SK-N-SH (cell line): ENCODE results near the gene USO1. TPM values are rescaled to one million over a fixed set of nuclear protein-coding genes. Genes with fewer than 3 reads are reported as not detected.

Experiments
- CTCF ChIA-PET: fragments of 300-600, 350-600 bp; formaldehyde crosslinking; extraction: SDS; loops from one replicate; lab custom pipeline; 2021; lab: Yijun Ruan, JAX
- POLR2A ChIA-PET: fragments of 350-600 bp; sonication (Branson Sonifier 250); formaldehyde crosslinking; extraction: SDS; loops from one replicate; lab custom pipeline; 2020; ENCODE audit warnings: antibody characterized with exemption, inconsistent platforms; lab: Yijun Ruan, JAX
- DNase-seq: peaks from one replicate; pipeline ENCODE4 v3.0.0; 2012
- H2AFZ ChIP-seq: fragments of 200-600 bp; sonication (generic); 2 replicates; pipeline ENCODE4 v1.8.1; 2016; ENCODE audit warnings: antibody characterized with exemption, mild to moderate bottlenecking, low read depth
- H3F3A ChIP-seq: fragments of 200-600 bp; sonication (generic); replicated peaks from 2 replicates; pipeline ENCODE3; 2016; ENCODE audit warnings: antibody characterized with exemption, mild to moderate bottlenecking; ENCODE audit not compliant: insufficient read depth
- H3K27ac ChIP-seq, 2 experiments: fragments of 200-500 bp in 1 of 2; fragments of 200-600 bp in 1 of 2; sonication (Bioruptor generic) in 1 of 2; sonication (generic), shearing (Covaris generic) in 1 of 2; 2 replicates each; pipeline versions ENCODE4 v1.5.1 to v1.6.1; 2014 to 2016; ENCODE audit warnings: low read depth in 2 of 2, inconsistent platforms in 1 of 2, low read length in 1 of 2, mild to moderate bottlenecking in 1 of 2, mixed read lengths in 1 of 2
- H3K27me3 ChIP-seq: fragments of 200-600 bp; sonication (generic), shearing (Covaris generic); 2 replicates; pipeline ENCODE4 v1.6.1; 2016; ENCODE audit warnings: mixed run types; ENCODE audit not compliant: insufficient read depth
- H3K36me3 ChIP-seq, 2 experiments: fragments of 200-500 bp in 1 of 2; fragments of 200-600 bp in 1 of 2; sonication (Bioruptor generic) in 1 of 2; sonication (generic) in 1 of 2; replicated peaks in 1 of 2; 2 replicates each; pipeline versions ENCODE3 to v1.5.1; 2014 to 2016; ENCODE audit warnings: low read length in 1 of 2, mild to moderate bottlenecking in 1 of 2; ENCODE audit not compliant: insufficient read depth in 2 of 2, control insufficient read depth in 1 of 2
- H3K4me1 ChIP-seq, 2 experiments: fragments of 200-500 bp in 1 of 2; fragments of 200-600 bp in 1 of 2; sonication (Bioruptor generic) in 1 of 2; sonication (generic), shearing (Covaris generic) in 1 of 2; 2 replicates each; pipeline versions ENCODE4 v1.5.1 to v1.6.1; 2014 to 2016; ENCODE audit warnings: low read depth in 1 of 2, low read length in 1 of 2, mixed run types in 1 of 2; ENCODE audit not compliant: insufficient read depth in 2 of 2, control insufficient read depth in 1 of 2
- H3K4me2 ChIP-seq: fragments of 200-600 bp; sonication (generic), shearing (Covaris generic); 2 replicates; pipeline ENCODE4 v1.6.1; 2017; ENCODE audit warnings: mixed run types
- H3K4me3 ChIP-seq, 2 experiments: fragments of 200-500 bp in 1 of 2; fragments of 200-600 bp in 1 of 2; sonication (Bioruptor generic) in 1 of 2; sonication (generic), shearing (Covaris generic) in 1 of 2; 2 replicates each; pipeline versions ENCODE4 v1.5.1 to v1.8.1; 2014 to 2016; ENCODE audit warnings: low read depth in 2 of 2, inconsistent platforms in 1 of 2, low read length in 1 of 2, mild to moderate bottlenecking in 1 of 2, mixed read lengths in 1 of 2, moderate library complexity in 1 of 2
- H3K79me2 ChIP-seq: fragments of 200-600 bp; sonication (generic); 2 replicates; pipeline ENCODE4 v1.8.1; 2017; ENCODE audit warnings: mild to moderate bottlenecking; ENCODE audit not compliant: insufficient read depth
- H3K9ac ChIP-seq: fragments of 200-600 bp; sonication (generic); 2 replicates; pipeline ENCODE4 v1.6.1; 2017; ENCODE audit warnings: mixed run types
- H3K9me2 ChIP-seq: fragments of 200-600 bp; sonication (generic); 2 replicates; pipeline ENCODE4 v1.6.1; 2017; ENCODE audit warnings: mixed run types
- H3K9me3 ChIP-seq: fragments of 200-600 bp; sonication (generic); 2 replicates; pipeline ENCODE4 v1.6.1; 2017; ENCODE audit warnings: mixed run types, mild to moderate bottlenecking, moderate library complexity
- H4K20me1 ChIP-seq: fragments of 200-600 bp; sonication (generic); 2 replicates; pipeline ENCODE4 v1.6.1; 2017; ENCODE audit warnings: mild to moderate bottlenecking, mixed run types; ENCODE audit not compliant: insufficient read depth
- EP300 ChIP-seq, 2 experiments: IDR thresholded peaks; 2 replicates each; pipeline versions ENCODE4 v1.4.0 to v1.6.1; 2012; ENCODE audit warnings: borderline replicate concordance in 1 of 2, low read depth in 1 of 2, low read length in 1 of 2
- EZH2phosphoT487 ChIP-seq: fragments of 200-600 bp; sonication (generic); IDR thresholded peaks from 2 replicates; pipeline ENCODE4 v1.6.1; 2017; ENCODE audit warnings: low read depth, mixed run types, mild to moderate bottlenecking, antibody characterized with exemption, moderate library complexity, borderline replicate concordance
- FOXJ3 ChIP-seq: sonication (generic); formaldehyde crosslinking; IDR thresholded peaks from 2 replicates; pipeline ENCODE4 v1.5.1; 2020; ENCODE audit warnings: mild to moderate bottlenecking, missing genetic modification reagents
- FOXM1 ChIP-seq: IDR thresholded peaks from 2 replicates; pipeline ENCODE4 v1.4.0; 2012; ENCODE audit warnings: low read depth, mild to moderate bottlenecking
- GABPA ChIP-seq: IDR thresholded peaks from 2 replicates; pipeline ENCODE4 v1.4.0; 2012; ENCODE audit warnings: low read depth, mild to moderate bottlenecking
- GATA2 ChIP-seq: sonication (generic); formaldehyde crosslinking; IDR thresholded peaks from 2 replicates; pipeline ENCODE4 v1.5.0; 2020; ENCODE audit warnings: mild to moderate bottlenecking, missing genetic modification reagents
- JUND ChIP-seq: IDR thresholded peaks from 2 replicates; pipeline ENCODE4 v1.4.0; 2012
- MEF2A ChIP-seq: IDR thresholded peaks from 2 replicates; pipeline ENCODE4 v1.4.0; 2012; ENCODE audit warnings: low read depth, borderline replicate concordance
- MXI1 ChIP-seq: IDR thresholded peaks from 2 replicates; pipeline ENCODE4 v1.6.1; 2012; ENCODE audit warnings: mild to moderate bottlenecking, low read depth, low read length, improper control_type of control experiment
- NRF1 ChIP-seq: IDR thresholded peaks from 2 replicates; pipeline ENCODE4 v1.6.1; 2012; ENCODE audit warnings: low read depth, mild to moderate bottlenecking, low read length
- POLR2AphosphoS5 ChIP-seq: IDR thresholded peaks from 2 replicates; pipeline ENCODE4 v1.6.1; 2012; ENCODE audit warnings: low read depth, low read length
- RAD21 ChIP-seq: IDR thresholded peaks from 2 replicates; pipeline ENCODE4 v1.6.1; 2012; ENCODE audit warnings: mild to moderate bottlenecking, low read length
- SIN3A ChIP-seq: IDR thresholded peaks from 2 replicates; pipeline ENCODE4 v1.6.1; 2012; ENCODE audit warnings: low read depth, mild to moderate bottlenecking, low read length, moderate library complexity, borderline replicate concordance
- TAF1 ChIP-seq: IDR thresholded peaks from 2 replicates; pipeline ENCODE4 v1.6.1; 2012; ENCODE audit warnings: low read depth, mild to moderate bottlenecking, low read length, moderate library complexity, borderline replicate concordance
- TCF12 ChIP-seq: IDR thresholded peaks from 2 replicates; pipeline ENCODE4 v1.4.0; 2012
- WGBS: methylation state at CpG from one replicate; pipeline ENCODE4 v1.1.6; 2017; ENCODE audit warnings: low lambda C conversion rate; 5-methylcytosine and 5-hydroxymethylcytosine counted together
- polyA plus RNA-seq, 3 experiments: library from polyadenylated mRNA; depleted of rRNA; stranded (reverse); fragments of >200 nt; gene quantifications; 2 replicates each; pipeline ENCODE4 v1.2.3, GENCODE V29; 2012
- TF ChIP-seq, protein P1 (sequence below): IDR thresholded peaks from 2 replicates; pipeline ENCODE4 v1.4.0; 2012; ENCODE audit warnings: low read depth, borderline replicate concordance
- TF ChIP-seq, protein P2 (sequence below): fragments of 200-600 bp; sonication (generic); IDR thresholded peaks from 2 replicates; pipeline ENCODE4 v1.6.1; 2017; ENCODE audit warnings: antibody characterized with exemption, mild to moderate bottlenecking, moderate library complexity
- TF ChIP-seq, protein P3 (sequence below): fragments of 150-350 bp; IDR thresholded peaks from 2 replicates; pipeline ENCODE4 v1.6.1; 2017; ENCODE audit warnings: antibody characterized with exemption, low read length, low read depth, borderline replicate concordance
- TF ChIP-seq, protein P4 (sequence below): IDR thresholded peaks from 2 replicates; pipeline ENCODE4 v1.4.0; 2012; ENCODE audit warnings: low read depth

The USO1 gene
- polyA plus RNA-seq, 1 of the 3 experiments (the other 2 are of a cell fraction) = 25.6 TPM

DNA sequence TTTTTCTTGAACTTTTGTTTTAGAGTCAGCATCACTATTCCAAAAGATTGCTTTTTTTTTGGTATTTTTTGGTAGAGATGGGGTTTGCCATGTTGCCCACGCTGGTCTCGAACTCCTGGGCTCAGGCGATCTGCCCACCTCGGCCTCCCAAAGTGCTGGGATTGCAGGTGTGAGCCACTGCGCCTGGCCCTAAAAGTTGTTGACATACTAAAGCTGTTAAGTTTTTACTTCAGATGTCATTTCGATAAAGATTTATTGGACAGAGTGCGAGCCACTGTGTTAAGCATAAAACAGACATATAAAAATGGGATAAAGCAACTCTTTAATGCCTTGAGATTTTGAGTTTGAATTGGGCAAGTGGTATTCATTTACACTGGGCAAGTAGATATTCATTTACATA, 28.3 kb downstream of the USO1 start:
- H3K4me1 ChIP-seq = no peaks in the 10 kb centered on the region
- no peaks in the 10 kb centered on the region for H3K27me3 ChIP-seq
- no peak overlapping the region for H3K27ac ChIP-seq
- DNase-seq = no peak
- peaks cover 36% of the 10 kb centered on the region for H3K79me2 ChIP-seq
- H3K36me3 ChIP-seq = peaks cover 16 to 42% of the 10 kb centered on the region in 2 experiments
- H3F3A ChIP-seq = peaks cover 4% of the 10 kb centered on the region
- H2AFZ ChIP-seq = no peak overlapping the region
- ChIA-PET CTCF (interaction anchor here (0.9 to 1.3 kb wide), 2 partner anchors 29 to 349 kb away, joined by 3 to 6 read pairs; partner anchors contain the start of gene USO1), POLR2A (no interaction called here)
- no peak overlapping the region for H3K4me2 ChIP-seq
- H3K9me3 ChIP-seq = no peaks in the 10 kb centered on the region
- H3K4me3 ChIP-seq = no peak overlapping the region
- no peaks in the 10 kb centered on the region for H3K9me2 ChIP-seq
- no peak overlapping the region for H3K9ac ChIP-seq
- H4K20me1 ChIP-seq = no peaks in the 10 kb centered on the region
- no peak for TF ChIP-seq MEF2A
- TF ChIP-seq RAD21 = no peak
- TF ChIP-seq MXI1 = no peak
- TF ChIP-seq, protein P1, sequence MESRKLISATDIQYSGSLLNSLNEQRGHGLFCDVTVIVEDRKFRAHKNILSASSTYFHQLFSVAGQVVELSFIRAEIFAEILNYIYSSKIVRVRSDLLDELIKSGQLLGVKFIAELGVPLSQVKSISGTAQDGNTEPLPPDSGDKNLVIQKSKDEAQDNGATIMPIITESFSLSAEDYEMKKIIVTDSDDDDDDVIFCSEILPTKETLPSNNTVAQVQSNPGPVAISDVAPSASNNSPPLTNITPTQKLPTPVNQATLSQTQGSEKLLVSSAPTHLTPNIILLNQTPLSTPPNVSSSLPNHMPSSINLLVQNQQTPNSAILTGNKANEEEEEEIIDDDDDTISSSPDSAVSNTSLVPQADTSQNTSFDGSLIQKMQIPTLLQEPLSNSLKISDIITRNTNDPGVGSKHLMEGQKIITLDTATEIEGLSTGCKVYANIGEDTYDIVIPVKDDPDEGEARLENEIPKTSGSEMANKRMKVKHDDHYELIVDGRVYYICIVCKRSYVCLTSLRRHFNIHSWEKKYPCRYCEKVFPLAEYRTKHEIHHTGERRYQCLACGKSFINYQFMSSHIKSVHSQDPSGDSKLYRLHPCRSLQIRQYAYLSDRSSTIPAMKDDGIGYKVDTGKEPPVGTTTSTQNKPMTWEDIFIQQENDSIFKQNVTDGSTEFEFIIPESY = no peak
- no peak for TF ChIP-seq GATA2 (CRISPR knock-in tag)
- TF ChIP-seq, protein P2, sequence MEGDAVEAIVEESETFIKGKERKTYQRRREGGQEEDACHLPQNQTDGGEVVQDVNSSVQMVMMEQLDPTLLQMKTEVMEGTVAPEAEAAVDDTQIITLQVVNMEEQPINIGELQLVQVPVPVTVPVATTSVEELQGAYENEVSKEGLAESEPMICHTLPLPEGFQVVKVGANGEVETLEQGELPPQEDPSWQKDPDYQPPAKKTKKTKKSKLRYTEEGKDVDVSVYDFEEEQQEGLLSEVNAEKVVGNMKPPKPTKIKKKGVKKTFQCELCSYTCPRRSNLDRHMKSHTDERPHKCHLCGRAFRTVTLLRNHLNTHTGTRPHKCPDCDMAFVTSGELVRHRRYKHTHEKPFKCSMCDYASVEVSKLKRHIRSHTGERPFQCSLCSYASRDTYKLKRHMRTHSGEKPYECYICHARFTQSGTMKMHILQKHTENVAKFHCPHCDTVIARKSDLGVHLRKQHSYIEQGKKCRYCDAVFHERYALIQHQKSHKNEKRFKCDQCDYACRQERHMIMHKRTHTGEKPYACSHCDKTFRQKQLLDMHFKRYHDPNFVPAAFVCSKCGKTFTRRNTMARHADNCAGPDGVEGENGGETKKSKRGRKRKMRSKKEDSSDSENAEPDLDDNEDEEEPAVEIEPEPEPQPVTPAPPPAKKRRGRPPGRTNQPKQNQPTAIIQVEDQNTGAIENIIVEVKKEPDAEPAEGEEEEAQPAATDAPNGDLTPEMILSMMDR = no peak
- TF ChIP-seq NRF1 = no peak
- TF ChIP-seq, protein P3, sequence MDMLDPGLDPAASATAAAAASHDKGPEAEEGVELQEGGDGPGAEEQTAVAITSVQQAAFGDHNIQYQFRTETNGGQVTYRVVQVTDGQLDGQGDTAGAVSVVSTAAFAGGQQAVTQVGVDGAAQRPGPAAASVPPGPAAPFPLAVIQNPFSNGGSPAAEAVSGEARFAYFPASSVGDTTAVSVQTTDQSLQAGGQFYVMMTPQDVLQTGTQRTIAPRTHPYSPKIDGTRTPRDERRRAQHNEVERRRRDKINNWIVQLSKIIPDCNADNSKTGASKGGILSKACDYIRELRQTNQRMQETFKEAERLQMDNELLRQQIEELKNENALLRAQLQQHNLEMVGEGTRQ = no peak
- no peak for TF ChIP-seq JUND
- no peak for TF ChIP-seq GABPA
- TF ChIP-seq TCF12 = no peak
- no peak for TF ChIP-seq EP300 (IDR thresholded peaks at IDR 0.05; ENCODE audit: borderline replicate concordance in 1 of 2, low read depth in 1 of 2, low read length in 1 of 2)
- TF ChIP-seq POLR2AphosphoS5 = no peak
- no peak for TF ChIP-seq TAF1
- TF ChIP-seq, all 33 proteins: peak for 0
- 98% methylated on average over 7 of the region's 7 CpGs for WGBS

DNA sequence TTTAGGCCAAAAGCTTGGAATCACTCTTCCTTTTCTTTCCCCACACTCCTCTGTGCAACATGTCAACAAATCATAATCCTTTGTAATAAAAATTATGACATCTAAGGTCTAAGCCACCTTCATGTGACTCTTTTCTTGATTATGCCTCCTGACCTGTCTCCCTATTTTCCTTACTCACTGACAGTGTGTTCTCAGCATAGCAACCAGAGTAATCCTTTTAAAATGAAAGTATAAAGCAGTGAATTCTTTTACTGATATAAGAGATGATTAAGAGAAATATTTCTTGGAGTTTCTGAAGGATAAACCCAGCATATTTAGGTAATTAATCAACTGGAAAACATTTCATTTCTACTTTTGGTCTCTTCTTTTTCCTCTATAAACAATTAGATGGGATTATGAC, 44.7 kb downstream of the USO1 start:
- no peak overlapping the region for H2AFZ ChIP-seq
- H3K79me2 ChIP-seq = no peaks in the 10 kb centered on the region
- no peak for DNase-seq
- peaks cover 20% of the 10 kb centered on the region for H3F3A ChIP-seq
- H4K20me1 ChIP-seq = no peaks in the 10 kb centered on the region
- no peaks in the 10 kb centered on the region for H3K9me3 ChIP-seq
- H3K27me3 ChIP-seq = no peaks in the 10 kb centered on the region
- no peaks in the 10 kb centered on the region for H3K9me2 ChIP-seq
- ChIA-PET CTCF (interaction anchor here (0.7 kb wide), 1 partner anchor 22 kb away, joined by 3 read pairs; no protein-coding TSS in a partner anchor), POLR2A (no interaction called here)
- TF ChIP-seq, protein P4, sequence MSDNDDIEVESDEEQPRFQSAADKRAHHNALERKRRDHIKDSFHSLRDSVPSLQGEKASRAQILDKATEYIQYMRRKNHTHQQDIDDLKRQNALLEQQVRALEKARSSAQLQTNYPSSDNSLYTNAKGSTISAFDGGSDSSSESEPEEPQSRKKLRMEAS = no peak
- TF ChIP-seq EZH2phosphoT487 (no peak), SIN3A (no peak), NRF1 (no peak), FOXM1 (no peak), POLR2AphosphoS5 (no peak), GABPA (no peak), FOXJ3 (no peak), MXI1 (no peak)
- peak overlapping the region in 1 of 2 experiments; percentile 66; a peak in 2 of 4 replicates for H3K27ac ChIP-seq
- no peak overlapping the region; a peak in 1 of 4 replicates for H3K4me3 ChIP-seq
- peaks cover 38 to 64% of the 10 kb centered on the region in 2 experiments for H3K36me3 ChIP-seq
- H3K9ac ChIP-seq = peak overlapping the region; percentile 28; the same call in 1 of the 2 replicates
- no peaks in the 10 kb centered on the region; a peak in 2 of 4 replicates for H3K4me1 ChIP-seq
- peak overlapping the region; percentile 57 for H3K4me2 ChIP-seq
